GM21390 (cell line): ENCODE measurements around the gene C16orf87.

Experiments
- ATAC-seq: cut with Tn5 transposase; IDR thresholded peaks from one replicate; pipeline ENCODE4 v1.9.1; 2021; ENCODE audit not compliant: unreplicated experiment

The C16orf87 gene

GRCh38 chr16:46762583-46762982 lies 68.4 kb downstream of the C16orf87 start:
- no peak for ATAC-seq

DNA sequence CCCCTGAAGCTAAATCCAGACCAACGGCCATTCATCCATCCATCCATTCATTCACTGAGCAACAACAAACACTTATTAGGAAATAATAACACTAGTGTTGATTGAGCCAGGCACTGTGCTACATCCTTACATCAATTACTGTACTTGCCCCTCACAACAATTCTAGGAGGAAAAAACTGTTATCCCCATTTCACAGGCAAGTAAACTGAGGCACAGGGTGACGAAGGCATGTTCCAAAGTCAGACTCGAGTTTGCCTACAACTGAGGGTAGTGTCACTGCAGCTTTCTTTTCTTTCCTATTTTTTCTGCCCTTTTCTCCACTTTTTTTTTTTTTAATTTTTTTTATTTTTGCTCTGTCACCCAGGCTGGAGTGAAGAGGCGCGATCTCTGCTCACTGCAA lies 71.7 kb downstream of the C16orf87 start:
- no peak for ATAC-seq

DNA sequence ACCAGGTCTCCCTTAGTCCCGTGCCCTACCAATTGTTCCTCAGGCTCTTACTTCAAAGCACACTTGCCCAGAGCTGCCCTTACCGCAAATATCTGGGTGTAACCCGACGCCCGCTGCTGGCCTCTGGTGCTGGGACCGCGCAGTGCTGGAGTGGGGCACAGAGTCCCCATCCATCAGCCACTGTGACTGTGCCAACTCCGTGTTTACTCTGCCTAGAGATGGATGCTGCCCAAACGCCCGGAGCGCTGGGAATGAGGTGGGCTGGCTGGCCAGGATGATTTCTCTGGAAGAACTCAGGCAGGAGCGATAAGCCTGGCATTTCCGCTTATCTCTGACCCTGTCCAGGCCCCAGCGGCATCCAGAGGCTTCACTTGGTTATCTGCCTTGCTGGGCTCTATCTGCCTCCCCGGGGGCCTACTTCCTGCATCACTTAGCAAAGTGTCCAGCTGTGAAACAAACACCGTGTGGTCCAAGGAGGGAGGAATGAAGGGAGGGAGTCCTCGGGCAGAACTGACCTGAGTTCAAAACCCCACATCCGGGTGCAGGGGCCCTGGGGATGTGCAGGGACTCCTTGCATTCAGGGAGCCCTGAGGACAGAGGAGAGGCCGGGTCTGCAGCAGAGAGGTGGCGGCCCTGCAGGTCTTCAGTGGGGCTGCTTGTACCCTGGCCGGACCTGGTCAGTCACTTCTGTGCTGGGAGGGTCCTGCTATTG lies 73.5 kb downstream of the C16orf87 start:
- ATAC-seq = no peak

- no peak for ATAC-seq
Measured at GRCh38 chr16:46756772-46757171, 74.2 kb downstream of the C16orf87 start.

- ATAC-seq = no peak
Measured at GRCh38 chr16:46753015-46753414, 78.0 kb downstream of the C16orf87 start.

GRCh38 chr16:46751381-46751780 lies 79.6 kb downstream of the C16orf87 start:
- ATAC-seq = no peak

GRCh38 chr16:46748775-46749705 lies 81.9 kb downstream of the C16orf87 start:
- ATAC-seq = peak; percentile 74

- ATAC-seq = no peak
Measured at GRCh38 chr16:46747777-46748651, 83.0 kb downstream of the C16orf87 start, which contains the start of gene MYLK3. Gene MYLK3, minus strand, starts transcription at chr16:46748344. Its CDS starts 151 bp downstream, at chr16:46748193.

DNA sequence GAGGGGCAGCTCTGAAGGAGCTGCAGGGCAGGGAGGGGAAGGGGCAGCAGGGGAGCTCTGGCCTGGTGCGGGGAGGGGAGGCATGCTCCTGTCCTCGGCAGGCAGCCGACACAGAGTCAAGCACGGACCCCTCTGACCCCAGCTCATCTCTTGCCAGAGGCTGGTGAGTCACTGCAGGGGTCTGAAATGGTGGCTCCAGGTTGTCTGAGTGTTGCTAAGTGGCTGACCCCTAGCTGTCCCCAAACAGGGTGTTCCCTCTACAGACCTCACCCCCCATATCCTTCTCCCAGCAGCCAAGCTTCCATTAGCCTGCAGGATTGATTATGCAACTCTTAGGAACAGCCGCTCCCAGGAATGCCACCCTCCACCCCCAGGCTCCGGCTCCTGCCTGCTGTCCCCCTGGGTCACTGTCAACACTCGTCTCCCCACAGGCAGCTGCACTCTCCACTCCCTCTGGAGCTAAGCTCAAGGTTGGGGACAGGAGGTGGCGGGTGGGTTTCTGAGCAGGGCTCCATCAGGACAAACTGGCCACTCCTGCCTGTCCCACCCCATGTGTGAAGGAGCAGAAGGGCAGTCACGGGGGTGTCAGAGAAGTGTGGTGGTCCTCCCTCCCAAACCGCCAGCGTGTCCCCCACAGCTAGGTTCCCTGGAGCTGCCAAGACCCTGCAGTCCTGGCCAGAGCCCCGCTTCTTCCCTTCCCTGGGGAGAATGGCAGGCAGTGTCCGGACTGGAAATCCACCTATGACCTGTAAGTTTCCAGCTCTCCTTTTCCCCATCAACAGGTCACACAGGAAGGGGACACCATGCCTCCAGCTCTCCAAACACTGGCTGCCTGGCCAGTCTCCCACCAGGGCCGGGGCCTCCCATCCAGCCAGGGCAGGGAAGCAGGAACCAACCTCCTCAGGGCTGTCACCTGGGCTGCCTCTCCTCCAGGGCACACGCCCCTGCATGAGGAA lies 83.9 kb downstream of the C16orf87 start:
- no peak for ATAC-seq
